GM19468 (cell line): ENCODE data around the gene RBMS3.
"Not testable (repeated sequence)": the region's sequence is repeated elsewhere in the genome, so short reads cannot be mapped to it uniquely, and the experiment has no call there.

Experiments used
- ATAC-seq: cut with Tn5 transposase; IDR thresholded peaks from one replicate; pipeline ENCODE4 v1.9.1; 2021; ENCODE audit warnings: mild to moderate bottlenecking, moderate library complexity, moderate number of reproducible peaks; ENCODE audit not compliant: unreplicated experiment; ENCODE audit errors: extremely low read depth

Gene RBMS3

GRCh38 chr3:29463304-29463703 lies 182.4 kb downstream of the RBMS3 start:
- no peak for ATAC-seq

DNA sequence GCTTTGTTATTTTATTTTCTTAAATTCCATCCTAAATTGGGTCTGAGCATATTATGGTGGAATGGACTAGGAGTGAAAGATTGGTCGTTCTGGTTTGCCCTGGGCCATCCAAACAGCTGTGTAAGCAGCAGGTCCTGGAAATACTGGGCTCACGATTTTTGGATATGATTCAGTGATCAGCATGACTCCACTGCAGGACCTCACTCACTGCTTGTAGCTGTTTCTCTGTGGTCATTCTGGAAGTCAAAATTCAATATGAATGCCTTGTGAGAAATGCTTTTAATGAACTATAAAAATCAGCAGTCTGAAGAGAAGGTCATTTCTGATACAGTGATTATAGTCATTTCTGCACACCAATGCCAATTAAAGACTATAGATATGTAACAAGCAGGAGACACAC lies 185.0 kb downstream of the RBMS3 start:
- no peak for ATAC-seq

- no peak for ATAC-seq
These were observed 185.6 kb downstream of the RBMS3 start for GRCh38 chr3:29466442-29466841.

- no peak for ATAC-seq
These were observed 187.3 kb downstream of the RBMS3 start for GRCh38 chr3:29468187-29468586.

GRCh38 chr3:29473481-29474170 lies 192.8 kb downstream of the RBMS3 start:
- ATAC-seq = not testable (repeated sequence)

DNA sequence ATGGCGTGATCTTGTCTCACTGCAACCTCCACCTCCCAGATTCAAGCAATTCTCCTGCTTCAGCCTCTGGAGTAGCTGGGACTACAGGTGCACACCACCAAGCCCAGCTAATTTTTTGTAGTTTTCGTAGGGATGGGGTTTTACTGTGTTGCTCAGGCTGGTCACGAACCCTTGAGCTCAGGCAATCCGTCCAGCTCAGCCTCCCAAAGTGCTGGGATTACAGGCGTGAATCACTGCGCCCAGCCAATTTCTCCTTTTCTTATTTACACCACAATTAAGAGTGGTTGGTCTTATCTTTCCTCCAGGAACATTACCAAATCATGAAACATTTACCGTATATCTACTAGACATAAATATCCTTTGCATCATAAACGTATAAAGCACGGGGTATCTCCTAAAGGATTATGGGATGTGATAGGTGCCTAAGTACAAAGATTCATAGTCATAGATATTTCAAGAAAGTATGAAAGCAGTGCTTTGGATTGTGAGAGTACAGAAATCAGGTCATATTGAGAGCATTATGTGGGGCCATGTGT lies 194.5 kb downstream of the RBMS3 start:
- no peak for ATAC-seq

DNA sequence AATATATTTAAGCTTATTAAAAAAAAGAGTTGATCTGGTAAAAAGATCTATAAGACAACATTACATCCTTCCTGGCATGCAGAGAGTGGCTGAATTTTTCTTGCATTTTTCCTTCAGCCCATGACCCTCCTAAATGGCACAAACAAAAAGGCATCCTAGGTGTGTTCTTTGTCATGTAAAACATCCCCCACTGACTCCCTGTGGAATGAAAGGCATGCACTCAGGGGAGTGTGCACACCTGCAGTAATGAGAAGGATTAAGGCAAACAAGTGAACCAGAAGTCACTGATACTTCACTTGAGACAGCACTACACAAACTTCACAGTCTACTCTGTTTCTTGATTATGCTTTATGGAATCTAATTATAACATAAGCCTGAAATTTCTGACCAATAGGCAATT lies 195.0 kb downstream of the RBMS3 start:
- ATAC-seq = no peak

DNA sequence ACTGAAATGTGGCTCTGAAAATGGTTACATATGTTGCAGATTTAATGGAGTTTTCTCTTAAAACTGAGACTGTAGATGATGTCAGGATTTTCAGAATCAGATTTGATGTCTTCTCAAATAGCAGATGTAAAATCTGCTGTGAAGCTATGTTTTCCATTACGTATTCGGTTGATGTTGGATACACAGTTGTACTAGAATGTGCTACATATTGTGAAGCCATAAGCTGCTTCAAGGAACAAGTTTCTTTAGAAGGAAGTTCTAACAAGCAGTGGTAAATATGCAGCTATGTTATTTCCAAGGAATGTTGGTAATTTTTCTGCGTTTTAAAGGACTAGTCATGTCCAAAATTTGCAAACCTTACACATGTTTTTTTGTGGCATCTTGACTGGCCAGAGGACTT lies 197.7 kb downstream of the RBMS3 start:
- ATAC-seq = no peak

- ATAC-seq = no peak
These were observed 200.4 kb downstream of the RBMS3 start for GRCh38 chr3:29481249-29481648.

- no peak for ATAC-seq
These were observed 201.3 kb downstream of the RBMS3 start for GRCh38 chr3:29481969-29482767.

- ATAC-seq = no peak
These were observed 203.8 kb downstream of the RBMS3 start for GRCh38 chr3:29484633-29485032.

DNA sequence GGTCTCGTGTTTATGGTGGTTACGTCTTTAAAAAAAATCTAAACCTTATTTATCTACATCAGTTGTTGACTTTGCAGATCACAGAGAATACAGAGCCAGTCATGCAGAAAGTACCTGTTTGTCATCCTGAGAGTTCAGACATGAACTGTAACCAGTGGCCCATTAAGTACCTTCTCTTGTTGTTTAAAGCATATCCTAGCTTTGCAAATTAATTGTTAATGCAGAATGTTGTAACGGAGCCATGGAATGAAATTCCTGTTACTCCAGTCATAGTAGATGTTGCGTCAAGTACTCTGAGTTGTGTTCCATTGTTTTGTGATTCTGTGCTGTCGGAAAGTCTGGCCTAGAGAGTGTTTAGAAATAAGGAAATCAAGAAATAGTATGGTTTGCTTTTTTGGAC lies 205.2 kb downstream of the RBMS3 start:
- ATAC-seq = no peak

DNA sequence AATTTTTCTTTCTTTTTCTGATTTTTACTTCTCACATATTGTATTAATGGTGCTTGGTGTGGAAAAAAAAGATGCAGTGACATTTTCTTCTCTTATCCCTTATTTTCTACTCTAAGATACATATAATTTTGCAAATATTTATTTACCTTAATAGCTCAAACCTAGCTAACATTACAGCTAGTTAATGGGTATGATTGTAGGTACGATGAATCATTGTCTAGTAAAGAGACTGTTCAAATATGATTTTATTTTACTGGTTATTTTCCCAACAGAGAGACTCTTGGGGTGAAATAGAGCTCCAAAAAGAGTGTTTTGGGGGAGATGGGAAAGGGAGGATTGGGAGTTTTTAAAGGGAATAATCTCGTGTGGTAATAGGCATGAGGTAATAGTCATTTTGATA lies 206.0 kb downstream of the RBMS3 start:
- ATAC-seq = no peak

DNA sequence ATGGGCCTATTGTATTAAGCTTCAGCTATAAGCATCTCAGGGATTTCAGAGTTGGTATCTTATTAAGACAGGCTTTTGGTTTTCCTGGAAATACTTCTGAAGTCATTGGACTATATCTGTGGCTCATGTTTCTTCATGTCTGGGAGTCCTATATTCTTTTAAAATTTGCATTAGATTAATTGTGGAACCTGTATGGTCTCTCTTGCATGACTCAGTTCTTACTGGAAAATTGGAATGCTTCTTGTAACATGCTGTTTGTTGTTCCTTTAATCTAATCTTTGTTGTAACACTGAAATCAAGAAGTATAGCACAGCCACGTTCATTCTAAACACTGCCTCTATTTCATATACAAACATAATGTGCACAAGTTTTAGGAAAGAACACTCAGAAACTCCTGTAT lies 208.1 kb downstream of the RBMS3 start:
- ATAC-seq = no peak

- no peak for ATAC-seq
These were observed 212.2 kb downstream of the RBMS3 start for GRCh38 chr3:29493109-29493508.

DNA sequence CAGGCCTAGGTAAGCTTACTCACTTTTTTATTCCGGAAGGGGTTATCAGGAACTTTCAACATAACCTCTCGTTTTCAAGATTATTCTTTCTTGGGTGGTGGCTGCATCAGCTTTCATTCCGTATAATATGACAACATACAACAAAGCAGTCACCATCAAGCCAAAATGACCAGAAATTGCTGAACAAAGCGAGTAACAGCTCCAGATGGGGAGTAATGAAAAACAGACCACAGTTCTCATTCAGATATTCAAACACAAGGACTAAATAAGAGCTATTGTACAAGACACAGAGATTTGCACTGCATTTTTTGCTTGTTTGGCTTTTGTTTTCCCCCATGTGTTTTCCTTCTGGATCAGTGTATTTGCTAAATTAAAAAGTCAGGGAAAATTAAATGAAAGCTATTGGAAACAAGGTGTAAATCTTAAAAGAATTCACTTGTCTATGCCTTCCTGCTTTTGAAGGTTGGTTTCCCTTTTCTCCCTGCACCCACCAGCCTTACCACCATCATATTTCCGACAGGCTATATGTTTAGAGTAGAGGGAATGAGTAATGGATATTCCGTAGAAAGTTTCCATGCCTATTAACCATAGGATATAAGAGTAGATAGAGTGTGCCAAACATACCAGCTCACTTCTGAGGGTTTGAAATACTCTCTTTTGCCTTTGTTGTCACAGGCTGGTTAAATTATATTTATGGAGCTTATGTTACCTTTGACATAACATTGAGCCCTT lies 213.6 kb downstream of the RBMS3 start:
- ATAC-seq = no peak

- no peak for ATAC-seq
These were observed 216.4 kb downstream of the RBMS3 start for GRCh38 chr3:29497282-29497681.

DNA sequence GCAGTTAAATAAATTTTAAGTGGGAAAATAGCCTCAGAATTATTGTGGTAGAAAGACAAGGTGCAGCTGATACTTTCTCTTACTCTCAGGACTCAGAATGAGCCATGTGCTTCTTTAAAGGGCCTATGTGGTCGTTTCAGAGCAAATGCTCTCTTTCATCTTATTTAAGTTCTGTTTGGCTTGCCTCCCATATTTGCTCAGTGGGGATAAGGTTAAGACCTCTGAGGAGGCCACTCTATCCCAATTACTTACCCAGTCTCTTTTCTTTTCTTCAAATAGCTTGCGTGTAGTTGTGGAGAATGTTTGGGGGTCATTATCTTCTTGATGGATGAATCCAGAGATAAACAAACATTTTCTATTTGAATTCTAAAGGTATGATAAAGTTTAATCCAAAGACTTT lies 221.9 kb downstream of the RBMS3 start:
- ATAC-seq = no peak

- no peak for ATAC-seq
These were observed 222.4 kb downstream of the RBMS3 start for GRCh38 chr3:29503314-29503713.

GRCh38 chr3:29503958-29504357 lies 223.1 kb downstream of the RBMS3 start:
- ATAC-seq = no peak

DNA sequence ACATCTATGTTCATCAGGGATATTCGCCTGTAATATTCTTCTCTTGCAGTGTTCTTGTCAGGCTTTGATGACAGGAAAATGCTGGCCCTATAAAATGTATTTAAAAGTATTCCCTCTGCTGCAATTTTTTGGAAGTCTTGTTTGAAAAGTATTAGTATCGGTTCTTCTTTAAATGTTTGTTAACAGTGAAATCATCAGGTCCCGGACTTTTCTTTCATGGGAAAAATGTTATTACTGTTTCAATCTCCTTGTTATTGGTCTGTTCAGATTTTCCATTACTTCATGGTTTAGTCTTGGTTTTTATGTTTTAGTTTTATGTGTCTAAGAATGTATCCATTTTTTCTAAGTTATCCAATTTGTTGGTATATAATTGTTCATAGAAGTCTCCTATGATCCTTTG lies 225.6 kb downstream of the RBMS3 start:
- no peak for ATAC-seq
